Body of pancreas (tissue), 4 donors: ENCODE measurements around the gene CTNNBIP1.

Experiments
- POLR2A ChIP-seq, 3 donors: fragments of 450-650 bp; IDR thresholded peaks; one replicate each; pipeline ENCODE4 v1.6.1; 2016; ENCODE audit warnings: antibody characterized with exemption in 3 of 3, mild to moderate bottlenecking in 2 of 3
- TF ChIP-seq, protein P1 (sequence below), 7 experiments: fragments of 450-650 bp in 4 of 7; fragments of 200-600 bp in 3 of 7; sonication (generic) in 3 of 7; IDR thresholded peaks; one replicate each; pipeline ENCODE4 v1.5.1; 2016 to 2019; ENCODE audit warnings: antibody characterized with exemption in 7 of 7

DNA sequence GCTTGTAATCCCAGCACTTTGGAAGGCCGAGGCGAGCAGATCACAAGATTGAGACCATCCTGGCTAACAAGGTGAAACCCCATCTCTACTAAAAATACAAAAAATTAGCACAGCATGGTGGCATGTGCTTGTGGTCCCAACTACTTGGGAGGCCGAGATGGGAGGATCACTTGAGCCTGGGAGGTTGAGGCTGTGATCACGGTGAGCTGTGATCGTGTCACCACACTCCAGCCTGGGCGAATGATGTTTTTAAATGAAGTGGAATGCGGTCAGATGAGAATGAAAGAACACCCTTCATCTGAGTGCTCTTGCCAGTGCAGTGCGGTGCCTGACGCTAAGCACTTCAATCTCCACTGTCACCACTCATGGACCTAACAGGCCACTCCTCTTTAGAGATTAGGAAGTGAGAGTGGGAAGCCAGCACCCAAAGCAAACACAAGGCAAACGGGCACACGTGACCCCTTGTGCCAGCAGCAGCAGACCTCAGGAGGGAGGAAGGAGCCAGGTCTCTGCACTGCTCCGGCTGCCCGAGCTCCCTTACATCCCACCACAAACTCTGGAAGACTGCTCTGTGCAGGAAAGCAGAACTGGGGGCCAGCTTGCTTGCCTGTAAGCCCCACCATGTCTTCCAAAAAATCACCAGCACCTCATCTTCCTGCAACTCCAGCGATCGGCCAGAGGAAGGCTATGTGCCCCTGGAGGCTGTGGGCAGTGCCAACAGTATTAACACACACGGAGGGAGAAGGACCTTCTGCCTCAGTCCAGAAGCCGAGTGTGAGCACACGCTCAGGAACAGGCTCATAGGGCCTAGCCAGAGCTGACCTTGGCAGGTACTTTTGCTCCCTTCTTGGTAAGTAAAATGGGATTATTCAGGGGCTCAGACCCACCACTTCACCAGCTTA lies 9.7 kb downstream of the CTNNBIP1 start:
- TF ChIP-seq, protein P1, sequence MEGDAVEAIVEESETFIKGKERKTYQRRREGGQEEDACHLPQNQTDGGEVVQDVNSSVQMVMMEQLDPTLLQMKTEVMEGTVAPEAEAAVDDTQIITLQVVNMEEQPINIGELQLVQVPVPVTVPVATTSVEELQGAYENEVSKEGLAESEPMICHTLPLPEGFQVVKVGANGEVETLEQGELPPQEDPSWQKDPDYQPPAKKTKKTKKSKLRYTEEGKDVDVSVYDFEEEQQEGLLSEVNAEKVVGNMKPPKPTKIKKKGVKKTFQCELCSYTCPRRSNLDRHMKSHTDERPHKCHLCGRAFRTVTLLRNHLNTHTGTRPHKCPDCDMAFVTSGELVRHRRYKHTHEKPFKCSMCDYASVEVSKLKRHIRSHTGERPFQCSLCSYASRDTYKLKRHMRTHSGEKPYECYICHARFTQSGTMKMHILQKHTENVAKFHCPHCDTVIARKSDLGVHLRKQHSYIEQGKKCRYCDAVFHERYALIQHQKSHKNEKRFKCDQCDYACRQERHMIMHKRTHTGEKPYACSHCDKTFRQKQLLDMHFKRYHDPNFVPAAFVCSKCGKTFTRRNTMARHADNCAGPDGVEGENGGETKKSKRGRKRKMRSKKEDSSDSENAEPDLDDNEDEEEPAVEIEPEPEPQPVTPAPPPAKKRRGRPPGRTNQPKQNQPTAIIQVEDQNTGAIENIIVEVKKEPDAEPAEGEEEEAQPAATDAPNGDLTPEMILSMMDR (IDR thresholded peaks at IDR 0.05): peak in 4 of 7 experiments; percentile 24 to 46 (median 36)
- peak; percentile 43 to 78 (median 73) for TF ChIP-seq POLR2A (IDR thresholded peaks at IDR 0.05)
